Peyer's patch (tissue), 4 donors: ENCODE results near the gene SLC5A9.

ENCODE experiments used
- POLR2A ChIP-seq, 2 donors: fragments of 450-650 bp; IDR thresholded peaks; one replicate each; pipeline ENCODE4 v1.5.1; 2017; ENCODE audit warnings: antibody characterized with exemption in 2 of 2, mild to moderate bottlenecking in 2 of 2, moderate library complexity in 2 of 2
- TF ChIP-seq, protein P1 (sequence below), 6 experiments: fragments of 450-650 bp in 4 of 6; fragments of 200-600 bp in 2 of 6; sonication (generic) in 1 of 6; IDR thresholded peaks; one replicate each; pipeline ENCODE4 v1.5.1; 2017 to 2019; ENCODE audit warnings: antibody characterized with exemption in 6 of 6, mild to moderate bottlenecking in 3 of 6, moderate library complexity in 1 of 6

GRCh38 chr1:48216313-48216712 lies 6.2 kb upstream of the SLC5A9 start:
- TF ChIP-seq, protein P1, sequence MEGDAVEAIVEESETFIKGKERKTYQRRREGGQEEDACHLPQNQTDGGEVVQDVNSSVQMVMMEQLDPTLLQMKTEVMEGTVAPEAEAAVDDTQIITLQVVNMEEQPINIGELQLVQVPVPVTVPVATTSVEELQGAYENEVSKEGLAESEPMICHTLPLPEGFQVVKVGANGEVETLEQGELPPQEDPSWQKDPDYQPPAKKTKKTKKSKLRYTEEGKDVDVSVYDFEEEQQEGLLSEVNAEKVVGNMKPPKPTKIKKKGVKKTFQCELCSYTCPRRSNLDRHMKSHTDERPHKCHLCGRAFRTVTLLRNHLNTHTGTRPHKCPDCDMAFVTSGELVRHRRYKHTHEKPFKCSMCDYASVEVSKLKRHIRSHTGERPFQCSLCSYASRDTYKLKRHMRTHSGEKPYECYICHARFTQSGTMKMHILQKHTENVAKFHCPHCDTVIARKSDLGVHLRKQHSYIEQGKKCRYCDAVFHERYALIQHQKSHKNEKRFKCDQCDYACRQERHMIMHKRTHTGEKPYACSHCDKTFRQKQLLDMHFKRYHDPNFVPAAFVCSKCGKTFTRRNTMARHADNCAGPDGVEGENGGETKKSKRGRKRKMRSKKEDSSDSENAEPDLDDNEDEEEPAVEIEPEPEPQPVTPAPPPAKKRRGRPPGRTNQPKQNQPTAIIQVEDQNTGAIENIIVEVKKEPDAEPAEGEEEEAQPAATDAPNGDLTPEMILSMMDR (IDR thresholded peaks at IDR 0.05), result no peak
- TF ChIP-seq POLR2A (IDR thresholded peaks at IDR 0.05), result no peak
